NCI-H1105 treated with DMSO at 0.1 percent for 48 hours (cell line): ENCODE results near the gene CHST3.
"Not testable (repeated sequence)": the region's sequence is repeated elsewhere in the genome, so short reads cannot be mapped to it uniquely, and the experiment has no call there.

Source experiments
- DNase-seq: peaks from one replicate; lab custom pipeline; 2025; lab: John Stamatoyannopoulos, UW

Gene CHST3

DNA sequence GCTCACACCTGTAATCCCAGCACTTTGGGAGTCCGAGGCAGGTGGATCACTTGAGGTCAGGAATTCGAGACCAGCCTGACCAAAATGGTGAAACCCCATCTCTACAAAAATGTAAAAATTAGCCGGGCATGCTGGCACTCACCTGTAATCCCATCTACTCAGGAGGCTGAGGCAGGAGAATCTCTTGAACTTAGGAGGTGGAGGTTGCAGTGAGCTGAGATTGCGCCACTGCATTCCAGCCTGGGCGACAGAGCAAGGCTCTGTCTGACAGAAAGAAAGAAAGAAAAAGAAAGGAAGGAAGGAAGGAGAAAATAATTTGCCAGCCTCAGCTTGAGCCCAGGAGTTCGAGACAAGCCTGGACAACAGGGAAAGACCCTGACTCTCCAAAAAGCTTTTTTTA is 24.7 kb downstream of the CHST3 start:
- DNase-seq, result not testable (repeated sequence)

DNA sequence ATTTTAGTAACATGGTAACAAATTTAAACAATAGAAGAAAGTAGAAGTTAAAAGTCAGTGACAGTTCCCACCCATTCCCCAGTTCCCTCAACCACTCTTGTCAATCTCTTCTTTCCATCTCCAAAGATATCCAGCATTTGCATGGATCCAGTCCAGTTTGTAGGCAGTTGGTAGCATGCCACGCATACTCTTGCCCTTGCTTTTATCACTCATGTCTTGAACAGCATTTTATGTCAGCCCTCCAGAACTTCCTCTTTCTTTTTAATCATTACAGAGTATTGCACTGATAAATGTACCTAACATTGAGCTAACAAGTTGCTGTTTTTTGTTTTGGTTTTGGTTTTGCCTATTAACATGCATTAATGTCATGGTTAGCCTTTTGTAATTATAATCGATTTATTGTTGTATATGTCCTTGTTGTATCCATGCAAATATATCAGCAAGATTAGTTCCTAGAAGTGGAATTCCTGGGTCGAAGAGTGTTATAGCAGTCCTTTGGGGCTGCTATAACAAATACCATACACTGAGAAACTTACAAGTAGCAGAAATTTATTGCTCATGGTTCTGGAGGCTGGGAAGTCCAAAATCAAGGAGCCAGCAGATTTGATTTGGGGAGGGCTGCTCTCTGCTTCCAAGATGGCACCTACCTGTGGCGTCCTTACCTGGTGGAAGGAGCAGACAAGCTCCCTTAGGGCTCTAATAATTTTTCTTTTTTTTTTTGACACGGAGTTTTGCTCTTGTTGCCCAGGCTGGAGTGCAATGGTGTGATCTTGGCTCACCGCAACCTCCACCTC is 25.7 kb downstream of the CHST3 start:
- DNase-seq, result no peak

DNA sequence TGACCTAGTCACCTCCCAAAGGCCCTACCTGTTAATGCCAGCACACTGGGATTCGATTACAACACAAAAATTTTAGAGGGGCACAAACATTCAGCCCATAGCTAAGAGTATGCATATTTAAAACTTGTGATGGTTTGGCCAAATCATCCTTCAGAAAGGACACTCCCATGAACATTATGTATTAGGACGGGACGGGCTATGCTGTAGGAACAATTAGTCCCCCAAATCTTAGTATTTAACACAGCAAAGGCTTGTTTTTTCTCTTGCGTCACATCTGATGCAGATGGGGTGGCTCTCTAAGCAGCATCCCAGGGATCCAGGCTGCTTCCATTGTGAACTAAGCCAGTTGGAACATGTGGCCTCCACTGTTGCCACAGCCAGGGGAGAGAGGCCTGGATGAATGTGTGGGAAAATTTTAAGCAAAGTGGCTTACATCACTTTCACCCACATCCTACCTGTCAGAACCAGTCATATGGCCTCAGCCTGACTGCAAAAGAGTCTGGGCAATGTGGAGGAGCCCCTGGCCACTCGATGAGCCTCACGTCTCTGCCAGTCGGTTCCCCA is 26.6 kb downstream of the CHST3 start:
- no peak for DNase-seq

DNA sequence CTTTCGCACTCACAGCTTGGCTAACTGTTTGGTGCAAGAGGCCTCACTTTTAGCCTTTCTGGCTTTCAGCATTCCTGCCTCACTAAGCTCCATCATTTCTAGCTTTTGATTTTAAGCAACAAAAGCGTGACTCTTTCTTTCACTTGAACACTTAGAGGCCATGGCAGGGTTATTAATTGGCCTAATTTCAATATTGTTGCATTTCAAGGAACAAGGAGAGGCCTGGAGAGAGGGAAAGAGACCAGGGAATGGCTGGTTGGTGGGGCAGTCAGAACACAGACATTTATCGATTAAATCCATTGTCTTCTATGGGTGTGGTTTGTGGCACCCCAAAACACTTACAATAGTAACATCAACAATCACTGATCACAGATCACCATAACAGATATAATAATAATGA is 31.3 kb downstream of the CHST3 start:
- no peak for DNase-seq

DNA sequence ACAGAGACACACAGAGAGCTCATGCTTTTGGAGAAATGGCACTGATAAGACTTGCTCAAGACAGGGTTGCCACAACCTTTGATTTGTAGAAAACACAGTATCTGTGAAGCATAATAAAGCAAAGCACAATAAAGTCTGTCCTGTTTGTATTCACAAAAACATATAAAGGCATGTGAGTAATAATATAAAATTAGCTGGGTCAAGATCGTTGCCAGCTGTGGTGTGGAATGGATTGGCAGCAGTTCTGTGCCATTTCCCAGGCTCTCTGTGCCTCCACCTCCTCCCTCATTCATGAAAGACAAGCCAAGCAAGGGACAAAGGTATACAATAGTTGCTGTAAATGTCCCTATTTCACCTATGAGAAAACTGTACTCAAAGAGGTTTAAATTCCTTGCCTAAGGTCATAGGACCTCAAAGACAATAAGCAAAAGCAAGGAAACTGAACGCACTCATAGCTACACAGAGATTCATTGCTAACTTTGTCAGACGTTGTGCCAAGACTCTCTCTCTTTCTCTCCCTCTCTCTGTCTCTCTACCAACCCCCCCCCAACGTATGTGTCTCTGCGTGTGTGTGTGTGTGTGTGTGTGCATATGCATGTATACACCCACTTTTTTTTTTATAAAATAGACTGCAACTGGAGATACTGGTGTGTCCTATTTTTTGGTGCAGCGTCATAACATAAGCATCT is 31.8 kb downstream of the CHST3 start:
- no peak for DNase-seq

DNA sequence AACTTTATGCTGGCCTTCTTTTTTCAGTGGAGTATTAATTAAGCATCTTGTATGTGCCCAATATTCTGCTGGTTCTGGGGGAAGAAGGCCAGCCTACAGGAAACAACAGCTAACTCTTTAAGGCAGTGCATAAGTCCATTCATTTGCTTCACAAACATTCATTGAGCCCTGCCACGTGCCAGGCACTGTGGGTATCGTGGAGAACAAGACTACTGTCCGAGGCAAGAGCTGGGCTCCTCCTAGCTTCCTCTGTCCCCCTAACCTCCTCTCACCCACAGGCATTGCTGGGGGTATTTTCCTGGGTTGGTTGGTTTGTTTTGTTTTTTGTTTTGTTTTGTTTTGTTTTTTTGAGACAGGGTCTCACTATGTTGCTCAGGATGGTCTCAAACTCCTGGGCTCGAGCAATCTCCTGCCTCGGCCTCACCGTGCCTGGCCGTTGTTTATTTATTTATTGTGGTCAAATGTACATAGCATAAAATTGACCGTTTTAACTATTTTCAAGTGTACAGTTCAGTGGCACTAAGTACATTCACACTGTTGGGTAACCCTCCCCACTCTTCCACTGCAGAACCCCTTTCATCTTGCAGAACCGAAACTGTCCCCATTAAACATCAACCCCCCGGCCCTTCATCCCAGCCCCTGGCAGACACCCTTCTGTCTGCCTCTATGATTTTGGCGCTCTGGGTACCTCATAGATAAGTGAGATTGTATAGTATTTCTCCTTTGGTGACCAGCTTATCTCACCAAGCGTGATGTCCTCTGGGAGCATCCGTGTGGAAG is 32.6 kb downstream of the CHST3 start:
- DNase-seq, result no peak

DNA sequence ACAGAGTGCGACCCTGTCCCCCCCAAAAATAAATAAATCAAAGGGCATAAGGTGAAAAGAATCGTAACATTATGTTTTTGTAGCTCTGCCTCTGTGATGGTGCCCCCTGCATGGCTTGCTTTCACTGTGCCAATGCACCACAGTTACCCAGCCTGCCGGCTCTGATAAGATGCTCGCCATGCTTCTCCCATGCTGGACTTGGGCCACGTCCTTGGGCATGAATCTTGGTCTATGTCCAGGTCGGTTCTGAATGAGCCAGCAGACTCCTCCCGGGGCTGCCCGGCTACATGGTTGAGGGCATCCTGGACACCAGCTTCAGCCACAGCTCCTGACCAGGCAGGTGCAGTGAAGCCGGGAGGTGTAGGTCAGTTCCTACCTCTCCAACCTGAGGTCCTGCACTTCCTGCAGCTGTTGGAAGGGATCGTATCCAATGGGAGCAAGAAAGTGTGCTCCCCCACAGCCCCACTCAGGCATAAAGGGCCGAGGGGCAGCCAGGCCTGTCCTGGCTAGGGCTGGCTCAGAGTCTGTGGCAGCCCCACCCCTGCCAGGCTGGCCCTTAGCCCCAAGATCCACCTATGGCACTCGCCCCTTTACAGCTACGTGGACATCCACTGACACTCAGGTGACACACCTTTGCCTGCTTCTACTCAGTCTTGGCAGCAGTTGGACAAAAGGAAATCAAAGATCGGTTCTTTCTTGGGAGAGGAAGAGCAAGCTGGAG is 34.1 kb downstream of the CHST3 start:
- no peak for DNase-seq

DNA sequence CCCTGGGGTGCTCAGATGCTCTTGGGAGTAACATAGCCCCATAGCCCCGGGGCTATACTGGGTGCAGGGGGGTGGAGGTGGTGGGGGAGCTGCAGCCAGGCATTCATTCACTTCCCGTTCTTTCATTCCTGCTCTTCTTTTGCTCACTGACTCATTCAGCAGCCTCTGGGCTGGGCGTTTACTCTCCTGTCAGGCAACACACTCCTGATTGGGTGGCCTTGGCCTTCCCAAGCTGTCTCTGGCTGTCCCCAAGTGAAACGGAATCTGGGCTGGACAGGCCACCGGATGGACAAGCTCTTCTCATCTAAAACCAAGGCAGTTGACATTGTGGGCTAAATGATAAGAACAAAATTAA is 34.6 kb downstream of the CHST3 start:
- no peak for DNase-seq

DNA sequence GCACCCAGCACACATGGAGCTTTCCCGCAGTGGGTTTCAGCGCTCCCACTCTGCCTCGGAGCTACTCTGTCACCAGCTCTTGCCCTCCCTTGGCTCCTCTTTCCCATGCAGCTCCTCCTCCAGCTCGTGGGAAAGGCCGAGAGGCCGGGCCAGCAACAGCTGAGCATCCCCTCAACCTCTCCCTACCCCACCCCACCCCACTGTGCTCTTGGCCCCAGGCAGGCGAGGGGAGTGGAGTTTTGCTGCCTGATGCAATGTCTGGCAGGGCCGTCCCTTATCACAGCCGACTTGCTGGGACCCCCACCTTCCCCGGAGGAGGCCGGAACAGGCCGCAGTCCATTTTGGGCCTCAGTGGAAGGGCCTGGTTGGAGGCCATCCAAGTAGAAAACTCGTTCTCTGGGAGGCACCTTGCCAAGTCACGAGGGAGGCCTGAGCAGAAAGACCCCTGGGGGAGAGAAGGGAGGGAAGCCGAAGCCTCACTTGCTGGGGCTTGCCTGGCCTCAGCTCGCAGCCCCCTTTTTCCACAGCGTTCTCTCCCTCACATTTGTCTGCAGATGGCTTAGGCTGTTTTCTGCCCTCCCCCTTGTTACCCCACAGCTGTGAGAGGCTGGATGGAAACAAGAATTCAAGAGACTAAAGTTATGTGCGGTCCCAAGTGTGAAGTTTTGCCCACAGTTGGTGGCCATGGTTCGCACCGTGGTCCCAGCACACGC is 35.3 kb downstream of the CHST3 start:
- DNase-seq, result peak; percentile 73

DNA sequence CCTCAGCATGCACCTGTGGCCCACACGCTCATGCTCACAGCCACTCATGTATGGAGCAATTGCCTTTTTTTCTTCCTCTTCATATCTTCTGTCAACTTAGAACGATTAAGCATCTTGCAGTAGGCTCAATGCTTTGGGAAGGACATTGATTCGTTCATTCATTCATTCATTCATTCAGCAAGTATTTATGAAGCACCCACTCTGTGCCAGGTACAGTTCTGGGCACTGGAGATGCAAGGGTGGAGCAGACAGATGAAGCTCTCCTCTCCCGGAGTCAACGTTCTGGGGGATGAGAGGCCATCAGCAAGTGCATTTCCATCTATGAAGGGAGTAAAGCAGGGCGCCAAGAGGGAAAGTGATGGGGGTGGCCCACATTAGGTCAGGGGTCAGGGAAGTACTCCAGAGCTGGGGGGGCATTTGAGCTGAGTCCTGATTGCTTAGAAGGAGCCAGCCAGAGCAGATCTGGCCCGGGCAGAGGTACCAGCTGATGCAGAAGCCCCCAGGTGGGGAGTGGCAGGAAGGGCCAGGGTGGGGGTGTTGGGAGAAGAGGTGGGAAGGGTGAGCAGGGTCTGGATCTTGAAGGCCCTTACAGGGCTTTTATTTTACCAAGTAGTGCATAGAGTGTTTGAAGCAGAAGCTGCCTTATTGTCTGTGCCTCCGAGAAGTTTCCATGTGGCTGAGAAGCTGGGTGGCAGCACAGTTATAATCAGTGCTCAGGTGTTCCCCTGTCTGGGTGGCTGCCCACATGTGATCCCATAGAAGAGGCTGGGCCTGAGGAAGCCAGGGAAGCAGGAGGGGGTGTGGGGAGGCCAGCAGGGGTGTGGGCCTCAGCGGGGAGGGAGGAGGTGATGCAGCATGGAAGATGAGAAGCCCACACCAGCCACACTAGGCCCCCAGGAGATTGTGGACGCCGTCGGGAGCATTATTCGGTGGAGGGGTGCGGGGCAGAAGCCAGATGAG is 36.2 kb downstream of the CHST3 start:
- DNase-seq, result no peak

DNA sequence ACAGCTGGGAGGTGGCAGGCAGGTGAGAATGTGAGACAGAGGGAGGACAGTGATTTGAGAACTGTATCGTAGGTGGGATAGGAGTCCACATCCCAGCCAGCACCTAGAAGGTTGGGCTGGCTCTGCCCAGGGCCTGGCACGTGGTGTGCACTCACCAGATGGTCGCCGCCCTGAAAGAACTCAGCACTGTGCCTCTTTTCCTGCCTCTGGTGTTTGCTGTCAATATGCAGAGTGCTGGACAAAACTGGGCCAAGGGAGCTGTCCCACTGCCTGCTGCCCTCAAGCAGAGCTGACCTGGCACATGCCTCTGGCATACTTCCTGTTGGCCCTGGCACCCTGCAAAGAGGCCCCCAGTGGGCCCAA is 36.8 kb downstream of the CHST3 start:
- DNase-seq, result no peak

DNA sequence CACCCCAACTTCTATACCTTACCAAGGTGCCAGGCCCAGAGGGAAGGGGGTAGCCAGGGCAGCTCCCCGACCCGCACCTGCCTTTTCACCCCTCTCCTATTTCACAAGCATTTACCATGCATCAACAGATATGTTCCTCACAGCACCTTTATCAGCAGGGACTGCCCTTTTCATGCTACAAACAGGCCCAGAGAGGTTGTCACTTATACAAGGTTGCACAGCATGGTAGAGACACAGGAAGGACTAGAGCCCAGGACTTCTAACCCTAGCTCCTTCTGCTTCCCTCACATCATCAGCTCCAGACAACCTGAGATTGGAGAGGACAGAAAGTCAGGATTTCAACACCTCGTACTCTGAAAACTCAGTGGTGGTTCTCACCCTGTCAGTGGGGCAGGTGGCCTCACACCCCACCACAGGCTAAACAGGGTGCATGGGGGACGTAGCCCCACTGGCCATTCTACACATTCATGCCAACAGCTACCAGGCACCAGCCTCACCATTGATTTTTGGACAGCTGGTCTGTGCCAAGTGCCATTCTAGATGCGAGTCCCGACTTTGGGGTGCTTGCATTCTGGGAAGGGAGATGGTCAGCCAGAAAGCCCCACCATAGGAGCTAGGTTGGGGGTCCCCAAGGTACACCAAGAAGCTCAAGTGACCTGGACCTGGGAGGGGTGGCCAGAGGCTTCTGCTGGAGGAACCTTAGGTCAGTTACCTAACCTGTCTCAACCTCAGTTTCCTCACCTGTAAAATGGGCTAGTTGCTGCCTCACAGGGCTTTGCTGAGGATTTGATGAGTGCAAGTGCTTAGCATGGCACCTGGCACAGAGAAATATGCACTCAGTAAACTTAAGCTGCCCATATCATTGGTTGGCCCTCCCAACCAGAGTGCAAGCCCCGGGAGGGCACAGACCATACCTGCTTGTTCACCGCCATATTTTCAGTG is 38.4 kb downstream of the CHST3 start:
- no peak for DNase-seq

DNA sequence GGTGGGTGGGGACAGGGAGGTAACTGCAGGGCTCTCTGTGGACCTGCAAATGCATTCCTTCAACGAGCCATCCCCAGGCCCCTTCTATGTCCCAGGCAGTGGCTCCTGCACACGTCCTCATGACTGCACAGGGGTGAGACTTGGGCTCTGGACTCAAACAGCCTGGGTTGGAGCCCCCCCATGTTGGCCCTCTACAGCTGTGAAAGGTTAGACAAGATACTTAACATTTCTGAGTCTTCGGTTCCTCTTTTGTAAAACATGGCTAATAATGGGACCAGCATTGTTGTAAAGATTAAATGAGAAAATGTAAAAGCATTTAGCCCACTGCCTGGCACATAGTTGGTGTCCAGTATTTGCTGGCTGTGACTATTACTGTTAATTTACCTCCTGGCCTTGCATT is 41.8 kb downstream of the CHST3 start:
- DNase-seq, result no peak

DNA sequence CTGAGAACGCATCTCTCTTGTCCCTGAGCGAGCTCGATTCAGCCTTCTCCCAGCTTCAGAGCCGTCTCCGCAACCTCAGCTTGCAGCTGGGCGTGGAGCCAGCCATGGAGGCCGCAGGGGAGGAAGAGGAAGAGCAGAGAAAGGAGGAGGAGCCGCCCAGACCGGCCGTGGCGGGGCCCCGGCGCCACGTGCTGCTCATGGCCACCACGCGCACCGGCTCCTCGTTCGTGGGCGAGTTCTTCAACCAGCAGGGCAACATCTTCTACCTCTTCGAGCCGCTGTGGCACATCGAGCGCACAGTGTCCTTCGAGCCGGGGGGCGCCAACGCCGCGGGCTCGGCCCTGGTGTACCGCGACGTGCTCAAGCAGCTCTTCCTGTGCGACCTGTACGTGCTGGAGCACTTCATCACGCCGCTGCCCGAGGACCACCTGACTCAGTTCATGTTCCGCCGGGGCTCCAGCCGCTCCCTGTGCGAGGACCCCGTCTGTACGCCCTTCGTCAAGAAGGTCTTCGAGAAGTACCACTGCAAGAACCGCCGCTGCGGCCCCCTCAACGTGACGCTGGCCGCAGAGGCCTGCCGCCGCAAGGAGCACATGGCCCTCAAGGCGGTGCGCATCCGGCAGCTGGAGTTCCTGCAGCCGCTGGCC is 43.2 kb downstream of the CHST3 start:
- no peak for DNase-seq

DNA sequence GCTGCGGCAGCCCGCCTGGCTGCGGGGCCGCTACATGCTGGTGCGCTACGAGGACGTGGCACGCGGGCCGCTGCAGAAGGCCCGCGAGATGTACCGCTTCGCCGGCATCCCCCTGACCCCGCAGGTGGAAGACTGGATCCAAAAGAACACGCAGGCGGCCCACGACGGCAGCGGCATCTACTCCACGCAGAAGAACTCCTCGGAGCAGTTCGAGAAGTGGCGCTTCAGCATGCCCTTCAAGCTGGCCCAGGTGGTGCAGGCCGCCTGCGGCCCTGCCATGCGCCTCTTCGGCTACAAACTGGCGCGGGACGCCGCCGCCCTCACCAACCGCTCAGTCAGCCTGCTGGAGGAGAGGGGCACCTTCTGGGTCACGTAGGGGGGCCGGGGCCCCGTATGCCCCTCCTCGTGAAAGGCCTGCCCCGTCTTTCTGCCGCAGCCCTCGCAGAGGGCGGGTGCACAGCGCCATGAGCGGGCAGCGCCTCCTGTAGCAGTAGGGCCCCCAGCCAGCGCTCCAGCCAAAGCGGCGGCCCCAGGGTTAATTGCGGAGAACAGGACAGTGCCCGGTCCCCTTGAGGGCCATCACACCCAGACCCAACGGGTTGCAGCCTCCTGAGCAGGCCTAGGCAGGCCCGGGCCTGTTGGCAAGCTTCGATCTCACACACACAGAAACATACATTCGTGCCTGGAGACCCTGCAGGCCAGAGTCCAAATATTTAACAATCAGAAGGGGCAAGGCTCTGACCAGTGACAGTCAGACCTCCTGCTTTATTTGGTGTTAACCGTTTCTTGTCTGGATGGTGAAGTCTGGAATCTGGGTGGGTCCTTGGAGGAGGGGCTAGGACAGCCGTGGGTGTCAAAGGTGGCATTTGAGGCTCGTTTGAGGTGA is 44.1 kb downstream of the CHST3 start:
- DNase-seq, result no peak

DNA sequence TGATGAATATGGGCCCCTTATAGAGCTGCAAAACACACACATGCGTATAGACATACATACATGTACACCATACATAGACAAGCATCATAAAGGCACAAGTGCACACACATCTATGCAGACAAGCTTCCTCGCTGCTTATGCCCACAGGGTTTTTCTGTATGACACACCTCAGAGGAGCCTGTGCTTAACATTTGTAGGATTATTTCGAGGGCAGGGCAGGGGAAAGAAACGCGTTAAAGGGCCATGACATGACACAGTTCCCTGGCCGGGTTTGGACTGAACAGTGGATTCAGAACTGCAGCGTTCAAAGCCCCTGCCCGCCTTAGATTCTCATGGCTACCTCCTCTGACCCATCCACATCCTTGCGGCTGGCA is 44.8 kb downstream of the CHST3 start:
- no peak for DNase-seq

DNA sequence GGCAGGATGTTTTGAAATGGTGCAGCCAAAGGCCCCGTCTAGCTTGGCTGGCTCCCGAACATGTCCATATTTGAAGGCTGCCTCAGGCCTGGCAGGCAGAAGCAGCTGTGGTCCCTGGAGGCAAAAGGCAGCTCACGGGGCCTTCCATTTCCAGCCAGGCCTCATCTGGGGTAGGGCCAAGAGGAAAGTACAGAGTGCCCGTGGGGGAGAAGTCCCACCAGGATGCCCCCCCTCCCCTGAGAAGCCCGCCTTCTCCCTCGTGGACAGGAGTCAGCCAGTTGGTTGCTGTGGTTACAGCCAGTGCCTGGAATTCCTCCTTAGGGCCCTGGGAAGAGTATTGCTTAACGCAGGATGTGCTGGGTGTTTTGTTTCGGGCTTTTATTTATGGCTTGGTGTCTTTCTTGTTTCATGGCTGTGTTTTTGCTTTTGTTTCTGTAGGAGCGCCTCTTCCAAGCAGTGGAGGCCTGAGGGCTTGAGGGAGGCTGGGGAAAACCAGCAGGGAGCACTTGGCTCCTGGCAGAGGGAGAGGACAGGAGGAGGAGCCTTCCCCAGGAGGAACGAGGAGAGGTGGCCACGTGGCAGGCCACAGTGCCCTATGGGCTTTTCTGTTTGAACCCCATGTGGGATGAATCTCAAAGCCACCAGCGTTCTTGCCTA is 45.4 kb downstream of the CHST3 start:
- DNase-seq, result no peak
